22Rv1 (cell line): Measurements from ENCODE around the gene GABPB2.

Experiments
- ZFX ChIP-seq: fragments of 450-650 bp; IDR thresholded peaks from 2 replicates; pipeline ENCODE4 v1.6.1; 2017; ENCODE audit warnings: antibody characterized with exemption, borderline replicate concordance
- TF ChIP-seq, protein P1 (sequence below): fragments of 450-650 bp; IDR thresholded peaks from 2 replicates; pipeline ENCODE4 v1.5.1; 2017; ENCODE audit warnings: mild to moderate bottlenecking

DNA sequence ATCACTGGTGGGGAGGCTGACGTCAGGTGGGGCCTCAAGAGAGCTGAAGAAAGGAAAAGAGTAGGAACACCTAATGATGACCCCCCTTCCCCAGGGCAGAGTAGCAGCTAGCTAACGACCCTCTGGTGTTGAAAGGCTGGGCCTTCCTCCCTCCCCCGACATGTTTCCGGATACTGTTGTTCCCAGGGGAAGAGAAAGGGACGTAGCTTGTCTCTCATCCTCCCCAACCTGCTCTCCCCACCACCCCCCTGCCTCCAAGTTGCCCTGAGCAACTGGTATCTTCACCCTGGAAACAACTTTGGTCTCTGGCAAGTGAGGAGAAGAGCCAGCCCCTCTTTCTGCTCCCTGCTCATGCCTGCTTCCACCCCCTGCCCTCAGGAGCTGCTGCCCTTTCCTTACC, 73.4 kb downstream of the GABPB2 start:
- TF ChIP-seq, protein P1, sequence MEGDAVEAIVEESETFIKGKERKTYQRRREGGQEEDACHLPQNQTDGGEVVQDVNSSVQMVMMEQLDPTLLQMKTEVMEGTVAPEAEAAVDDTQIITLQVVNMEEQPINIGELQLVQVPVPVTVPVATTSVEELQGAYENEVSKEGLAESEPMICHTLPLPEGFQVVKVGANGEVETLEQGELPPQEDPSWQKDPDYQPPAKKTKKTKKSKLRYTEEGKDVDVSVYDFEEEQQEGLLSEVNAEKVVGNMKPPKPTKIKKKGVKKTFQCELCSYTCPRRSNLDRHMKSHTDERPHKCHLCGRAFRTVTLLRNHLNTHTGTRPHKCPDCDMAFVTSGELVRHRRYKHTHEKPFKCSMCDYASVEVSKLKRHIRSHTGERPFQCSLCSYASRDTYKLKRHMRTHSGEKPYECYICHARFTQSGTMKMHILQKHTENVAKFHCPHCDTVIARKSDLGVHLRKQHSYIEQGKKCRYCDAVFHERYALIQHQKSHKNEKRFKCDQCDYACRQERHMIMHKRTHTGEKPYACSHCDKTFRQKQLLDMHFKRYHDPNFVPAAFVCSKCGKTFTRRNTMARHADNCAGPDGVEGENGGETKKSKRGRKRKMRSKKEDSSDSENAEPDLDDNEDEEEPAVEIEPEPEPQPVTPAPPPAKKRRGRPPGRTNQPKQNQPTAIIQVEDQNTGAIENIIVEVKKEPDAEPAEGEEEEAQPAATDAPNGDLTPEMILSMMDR, result no peak
- TF ChIP-seq ZFX, result no peak
